Measurements from ENCODE around the gene CACNA1D. TPM values are rescaled to one million over a fixed set of nuclear protein-coding genes. Genes with fewer than 3 reads are reported as not detected.

The CACNA1D gene
- total and polyA plus RNA-seq, 8 donors = 0.31 to 36.5 (median 12.5) TPM

DNA sequence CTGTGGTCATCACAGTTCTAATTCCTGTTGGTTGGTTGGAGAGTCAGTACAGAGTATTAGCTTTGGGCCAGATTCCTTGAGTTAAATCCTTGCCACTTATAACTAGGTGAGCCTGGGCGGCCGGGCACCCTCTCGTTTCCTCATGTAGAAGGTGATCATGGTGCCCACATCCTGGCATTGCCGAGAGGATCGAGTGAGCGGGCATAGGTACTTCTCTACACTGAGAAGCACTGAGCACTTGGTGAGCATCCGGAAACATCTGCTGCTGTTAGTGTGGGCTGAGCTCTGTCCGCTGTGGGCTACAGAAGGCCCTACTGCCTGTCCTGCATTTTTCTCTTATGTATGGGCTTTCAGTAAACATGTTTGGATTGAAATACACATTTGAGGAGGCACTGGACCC lies 96.2 kb downstream of the CACNA1D start:
- Histone ChIP-seq H3K27ac (no peak overlapping the region), H3K4me1 (no peaks in the 10 kb centered on the region), H3K36me3 (no peaks in the 10 kb centered on the region), H3K9me3 (no peaks in the 10 kb centered on the region), H3K4me3 (no peak overlapping the region), H3K27me3 (no peaks in the 10 kb centered on the region)
- WGBS, 5 donors = 80 to 97% (median 95%) methylated on average over 8 of the region's 8 CpGs
- no peak for DNase-seq
- intact Hi-C loops (cut with DNase I; ENCODE audit: low total_unique reads) = no loop called here
- no peak for TF ChIP-seq POLR2AphosphoS5 (IDR thresholded peaks at IDR 0.05)
- TF ChIP-seq, protein P1, sequence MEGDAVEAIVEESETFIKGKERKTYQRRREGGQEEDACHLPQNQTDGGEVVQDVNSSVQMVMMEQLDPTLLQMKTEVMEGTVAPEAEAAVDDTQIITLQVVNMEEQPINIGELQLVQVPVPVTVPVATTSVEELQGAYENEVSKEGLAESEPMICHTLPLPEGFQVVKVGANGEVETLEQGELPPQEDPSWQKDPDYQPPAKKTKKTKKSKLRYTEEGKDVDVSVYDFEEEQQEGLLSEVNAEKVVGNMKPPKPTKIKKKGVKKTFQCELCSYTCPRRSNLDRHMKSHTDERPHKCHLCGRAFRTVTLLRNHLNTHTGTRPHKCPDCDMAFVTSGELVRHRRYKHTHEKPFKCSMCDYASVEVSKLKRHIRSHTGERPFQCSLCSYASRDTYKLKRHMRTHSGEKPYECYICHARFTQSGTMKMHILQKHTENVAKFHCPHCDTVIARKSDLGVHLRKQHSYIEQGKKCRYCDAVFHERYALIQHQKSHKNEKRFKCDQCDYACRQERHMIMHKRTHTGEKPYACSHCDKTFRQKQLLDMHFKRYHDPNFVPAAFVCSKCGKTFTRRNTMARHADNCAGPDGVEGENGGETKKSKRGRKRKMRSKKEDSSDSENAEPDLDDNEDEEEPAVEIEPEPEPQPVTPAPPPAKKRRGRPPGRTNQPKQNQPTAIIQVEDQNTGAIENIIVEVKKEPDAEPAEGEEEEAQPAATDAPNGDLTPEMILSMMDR (IDR thresholded peaks at IDR 0.05) = no peak
- TF ChIP-seq POLR2A (IDR thresholded peaks at IDR 0.05) = no peak
- TF ChIP-seq EP300 (IDR thresholded peaks at IDR 0.05) = no peak

DNA sequence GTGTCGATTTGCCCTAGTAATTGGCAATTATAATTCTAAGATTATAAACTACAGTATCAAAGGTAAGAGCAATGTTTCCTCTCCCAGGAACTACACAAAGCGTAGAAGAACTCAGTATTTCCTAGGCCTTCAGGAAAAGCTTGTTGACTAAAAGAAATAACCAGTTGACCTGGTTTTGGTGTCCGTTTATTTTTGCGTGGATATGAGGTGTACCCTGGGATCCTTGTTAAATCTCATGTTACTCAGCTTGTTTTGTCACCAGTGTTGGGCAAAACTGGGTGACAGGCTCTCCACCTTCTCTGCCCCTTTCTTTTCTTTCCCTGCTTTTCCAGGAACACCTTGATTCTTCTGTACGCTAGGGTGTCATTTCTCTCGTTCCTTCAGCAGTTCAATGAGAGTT lies 97.2 kb downstream of the CACNA1D start:
- no peaks in the 10 kb centered on the region for H3K27me3 ChIP-seq
- DNase-seq = no peak
- H3K4me1 ChIP-seq = no peaks in the 10 kb centered on the region
- 79 to 84% (median 82%) methylated on average over 6 of the region's 6 CpGs for WGBS, 5 donors
- H3K4me3 ChIP-seq = no peak overlapping the region
- H3K9me3 ChIP-seq = no peaks in the 10 kb centered on the region
- intact Hi-C loops (cut with DNase I; ENCODE audit: low total_unique reads) = no loop called here
- H3K36me3 ChIP-seq = no peaks in the 10 kb centered on the region
- no peak overlapping the region for H3K27ac ChIP-seq
- TF ChIP-seq POLR2A (IDR thresholded peaks at IDR 0.05) (no peak), EP300 (IDR thresholded peaks at IDR 0.05) (no peak), POLR2AphosphoS5 (IDR thresholded peaks at IDR 0.05) (no peak)
- TF ChIP-seq, protein P1 (IDR thresholded peaks at IDR 0.05) = no peak

DNA sequence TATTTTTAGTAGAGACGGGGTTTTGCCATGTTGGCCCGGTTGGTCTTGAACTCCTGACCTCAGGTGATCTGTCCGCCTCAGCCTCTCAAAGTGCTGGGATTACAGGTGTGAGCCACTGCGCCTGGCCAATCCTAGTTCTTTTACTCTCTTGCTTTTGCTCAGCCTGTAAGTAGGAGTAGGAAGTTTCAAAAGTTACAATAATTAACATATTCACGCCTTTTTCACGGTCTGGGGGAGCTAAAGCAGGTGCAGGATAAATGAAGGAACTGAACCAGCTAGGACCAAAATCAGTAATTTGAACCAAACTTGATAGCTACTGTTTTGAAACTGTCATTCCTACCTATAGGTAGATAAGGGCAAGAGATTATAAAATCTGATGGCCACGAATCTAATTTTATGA lies 98.5 kb downstream of the CACNA1D start:
- TF ChIP-seq, protein P1 (IDR thresholded peaks at IDR 0.05) = no peak
- no peak for TF ChIP-seq POLR2AphosphoS5 (IDR thresholded peaks at IDR 0.05)
- WGBS, 5 donors = 84 to 91% (median 88%) methylated on average over 7 of the region's 7 CpGs
- no peak overlapping the region for H3K27ac ChIP-seq
- H3K27me3 ChIP-seq = no peaks in the 10 kb centered on the region
- H3K36me3 ChIP-seq = no peaks in the 10 kb centered on the region
- H3K4me3 ChIP-seq = no peak overlapping the region
- DNase-seq = no peak
- no peaks in the 10 kb centered on the region for H3K9me3 ChIP-seq
- no peaks in the 10 kb centered on the region for H3K4me1 ChIP-seq
- intact Hi-C loops (cut with DNase I; ENCODE audit: low total_unique reads) = no loop called here

DNA sequence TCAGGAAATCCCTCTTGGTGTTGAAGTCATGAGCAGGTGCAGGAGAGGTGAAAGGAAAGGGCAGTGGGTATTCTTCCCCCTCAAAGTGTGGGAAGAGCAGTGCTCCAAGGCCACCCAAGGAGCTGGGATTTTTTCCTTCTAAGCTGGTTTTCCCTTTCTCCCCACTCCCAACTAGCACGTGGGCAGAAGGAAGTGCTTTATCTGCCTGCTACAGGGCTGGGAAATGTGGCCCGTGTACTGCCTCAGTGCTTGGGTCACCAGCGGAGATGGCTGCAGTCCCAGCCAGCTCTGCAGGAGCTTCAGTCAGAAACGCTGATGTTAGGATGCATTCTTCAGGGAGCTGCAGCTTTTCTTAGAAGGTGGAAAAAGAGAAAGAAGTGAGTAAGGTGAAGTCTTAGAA lies 99.2 kb downstream of the CACNA1D start:
- no peaks in the 10 kb centered on the region for H3K4me1 ChIP-seq
- H3K4me3 ChIP-seq = no peak overlapping the region
- no peaks in the 10 kb centered on the region for H3K27me3 ChIP-seq
- 28 to 49% (median 39%) methylated on average over 4 of the region's 4 CpGs for WGBS, 5 donors
- no peaks in the 10 kb centered on the region for H3K9me3 ChIP-seq
- no peak overlapping the region for H3K27ac ChIP-seq
- intact Hi-C loops (cut with DNase I; ENCODE audit: low total_unique reads) = no loop called here
- TF ChIP-seq POLR2A (IDR thresholded peaks at IDR 0.05) (no peak), POLR2AphosphoS5 (IDR thresholded peaks at IDR 0.05) (no peak), EP300 (IDR thresholded peaks at IDR 0.05) (no peak)
- TF ChIP-seq, protein P1 (IDR thresholded peaks at IDR 0.05) = no peak
- no peak for DNase-seq
- H3K36me3 ChIP-seq = no peaks in the 10 kb centered on the region
